Measurements from ENCODE around the gene FOXP1. TPM values are rescaled to one million over a fixed set of nuclear protein-coding genes. Genes with fewer than 3 reads are reported as not detected.

FOXP1 gene
- total and polyA plus RNA-seq, 3 experiments from 2014 or later: 142 to 185 (median 147) TPM

- Mint-ChIP-seq H3K4me1 (peaks cover 66 to 84% (median 82%) of the 10 kb centered on the region in 3 donors), H3K27me3 (no peaks in the 10 kb centered on the region), H3K9me3 (no peaks in the 10 kb centered on the region), H3K27ac (peak overlapping the region in 7 of 8 donors; percentile 6 to 94 (median 61)), H3K4me3 (peak overlapping the region in 2 of 7 donors; percentile 61), H3K36me3 (peaks cover 0 to 14% (median 10%) of the 10 kb centered on the region in 3 donors)
- no peaks in the 10 kb centered on the region for H3K9me3 ChIP-seq (ENCODE audit: low read length)
- peak; percentile 31 to 73 (median 46) for DNase-seq
- H3K36me3 ChIP-seq (ENCODE audit: insufficient read depth, low read length): no peaks in the 10 kb centered on the region
- POLR2A ChIA-PET: interaction anchor here (1.1 kb wide), 1 partner anchor 17 kb away, joined by 4 read pairs; no protein-coding TSS in a partner anchor
- CTCF ChIA-PET: interaction anchor here (0.8 to 3.0 kb wide), 7 partner anchors 9 to 104 kb away, joined by 3 to 15 read pairs (median 5); no protein-coding TSS in a partner anchor
- H3K27me3 ChIP-seq (ENCODE audit: insufficient read depth, low read length, poor library complexity, severe bottlenecking): no peaks in the 10 kb centered on the region
- no peak overlapping the region for H3K4me3 ChIP-seq (ENCODE audit: low read length)
- H3K4me1 ChIP-seq (ENCODE audit: insufficient read depth, low read length): peaks cover 66% of the 10 kb centered on the region
- H3K27ac ChIP-seq (ENCODE audit: low read depth, low read length): no peak overlapping the region
Measured at GRCh38 chr3:71069797-71070196, 513.7 kb downstream of the FOXP1 start.

- H3K4me1 Mint-ChIP-seq: peaks cover 58 to 73% (median 72%) of the 10 kb centered on the region in 3 donors
- peak in 2 of 5 donors; percentile 47 to 53 for DNase-seq
Measured at GRCh38 chr3:71067977-71068654, 515.4 kb downstream of the FOXP1 start.

GRCh38 chr3:71066849-71067261 is 516.7 kb downstream of the FOXP1 start:
- H3K36me3 Mint-ChIP-seq: peaks cover 0 to 6% (median 1%) of the 10 kb centered on the region in 3 donors
- CTCF ChIA-PET: no interaction called here
- Histone ChIP-seq H3K27ac (ENCODE audit: low read depth, low read length) (no peak overlapping the region), H3K4me3 (ENCODE audit: low read length) (peak overlapping the region; percentile 70), H3K27me3 (ENCODE audit: insufficient read depth, low read length, poor library complexity, severe bottlenecking) (no peaks in the 10 kb centered on the region), H3K9me3 (ENCODE audit: low read length) (no peaks in the 10 kb centered on the region), H3K4me1 (ENCODE audit: insufficient read depth, low read length) (peaks cover 78% of the 10 kb centered on the region), H3K36me3 (ENCODE audit: insufficient read depth, low read length) (no peaks in the 10 kb centered on the region)
- H3K4me3 Mint-ChIP-seq: peak overlapping the region in 6 of 7 donors; percentile 90 to 97 (median 94)
- no peaks in the 10 kb centered on the region for H3K27me3 Mint-ChIP-seq
- H3K4me1 Mint-ChIP-seq: peaks cover 58 to 68% (median 61%) of the 10 kb centered on the region in 3 donors
- H3K9me3 Mint-ChIP-seq: no peaks in the 10 kb centered on the region
- peak in 2 of 5 donors; percentile 44 to 52 for DNase-seq
- peak overlapping the region in 7 of 8 donors; percentile 91 to 98 (median 96) for H3K27ac Mint-ChIP-seq
- POLR2A ChIA-PET: no interaction called here

More at GRCh38 chr3:71067977-71068654, 515.4 kb downstream of the FOXP1 start:
- Mint-ChIP-seq H3K36me3 (peaks cover 0 to 7% (median 1%) of the 10 kb centered on the region in 3 donors), H3K9me3 (no peaks in the 10 kb centered on the region), H3K27ac (peak overlapping the region; percentile 24 to 85 (median 67)), H3K27me3 (no peaks in the 10 kb centered on the region), H3K4me3 (peak overlapping the region; percentile 10 to 30 (median 18))
- H3K27me3 ChIP-seq (ENCODE audit: insufficient read depth, low read length, poor library complexity, severe bottlenecking): no peaks in the 10 kb centered on the region
- H3K36me3 ChIP-seq (ENCODE audit: insufficient read depth, low read length): no peaks in the 10 kb centered on the region
- H3K4me1 ChIP-seq (ENCODE audit: insufficient read depth, low read length): peaks cover 70% of the 10 kb centered on the region
- POLR2A ChIA-PET: interaction anchor here (0.7 kb wide), 1 partner anchor 62 kb away, joined by 3 read pairs; no protein-coding TSS in a partner anchor
- H3K9me3 ChIP-seq (ENCODE audit: low read length): no peaks in the 10 kb centered on the region
- H3K4me3 ChIP-seq (ENCODE audit: low read length): no peak overlapping the region
- CTCF ChIA-PET: interaction anchor here (1.0 to 3.0 kb wide), 5 partner anchors 9 to 23 kb away, joined by 3 to 15 read pairs (median 3); no protein-coding TSS in a partner anchor
- H3K27ac ChIP-seq (ENCODE audit: low read depth, low read length): no peak overlapping the region

GRCh38 chr3:71066356-71066755 is 517.2 kb downstream of the FOXP1 start:
- POLR2A ChIA-PET: no interaction called here
- no peaks in the 10 kb centered on the region for H3K27me3 Mint-ChIP-seq
- H3K27ac ChIP-seq (ENCODE audit: low read depth, low read length): no peak overlapping the region
- no peaks in the 10 kb centered on the region for H3K9me3 ChIP-seq (ENCODE audit: low read length)
- H3K4me1 ChIP-seq (ENCODE audit: insufficient read depth, low read length): peaks cover 79% of the 10 kb centered on the region
- peaks cover 58 to 72% (median 62%) of the 10 kb centered on the region in 3 donors for H3K4me1 Mint-ChIP-seq
- peak overlapping the region; percentile 70 for H3K4me3 ChIP-seq (ENCODE audit: low read length)
- DNase-seq: peak in 3 of 5 donors; percentile 29 to 54 (median 52)
- no peaks in the 10 kb centered on the region for H3K36me3 ChIP-seq (ENCODE audit: insufficient read depth, low read length)
- H3K27me3 ChIP-seq (ENCODE audit: insufficient read depth, low read length, poor library complexity, severe bottlenecking): no peaks in the 10 kb centered on the region
- no peaks in the 10 kb centered on the region for H3K9me3 Mint-ChIP-seq
- CTCF ChIA-PET: no interaction called here
- peak overlapping the region in 6 of 7 donors; percentile 90 to 97 (median 94) for H3K4me3 Mint-ChIP-seq
- peaks cover 0 to 6% (median 1%) of the 10 kb centered on the region in 3 donors for H3K36me3 Mint-ChIP-seq
- H3K27ac Mint-ChIP-seq: peak overlapping the region in 7 of 8 donors; percentile 91 to 98 (median 96)

GRCh38 chr3:71065764-71066013 is 517.8 kb downstream of the FOXP1 start:
- H3K4me3 ChIP-seq (ENCODE audit: low read length): peak overlapping the region; percentile 70
- no peaks in the 10 kb centered on the region for H3K27me3 Mint-ChIP-seq
- H3K9me3 ChIP-seq (ENCODE audit: low read length): no peaks in the 10 kb centered on the region
- CTCF ChIA-PET: interaction anchor here (1.2 to 2.6 kb wide), 2 partner anchors 22 to 60 kb away, joined by 4 to 11 read pairs; no protein-coding TSS in a partner anchor
- H3K9me3 Mint-ChIP-seq: no peaks in the 10 kb centered on the region
- H3K27ac ChIP-seq (ENCODE audit: low read depth, low read length): peak overlapping the region; percentile 79
- peak overlapping the region in 7 of 8 donors; percentile 91 to 98 (median 96) for H3K27ac Mint-ChIP-seq
- DNase-seq: no peak
- peaks cover 0 to 4% (median 1%) of the 10 kb centered on the region in 3 donors for H3K36me3 Mint-ChIP-seq
- H3K4me3 Mint-ChIP-seq: peak overlapping the region in 6 of 7 donors; percentile 90 to 97 (median 94)
- no peaks in the 10 kb centered on the region for H3K36me3 ChIP-seq (ENCODE audit: insufficient read depth, low read length)
- POLR2A ChIA-PET: interaction anchor here (1.0 to 2.1 kb wide), 3 partner anchors 18 to 22 kb away, joined by 3 to 6 read pairs (median 5); no protein-coding TSS in a partner anchor
- H3K27me3 ChIP-seq (ENCODE audit: insufficient read depth, low read length, poor library complexity, severe bottlenecking): no peaks in the 10 kb centered on the region
- peaks cover 80% of the 10 kb centered on the region for H3K4me1 ChIP-seq (ENCODE audit: insufficient read depth, low read length)
- peaks cover 51 to 72% (median 62%) of the 10 kb centered on the region in 3 donors for H3K4me1 Mint-ChIP-seq

GRCh38 chr3:71064956-71065763 is 518.4 kb downstream of the FOXP1 start:
- peaks cover 0 to 4% (median 1%) of the 10 kb centered on the region in 3 donors for H3K36me3 Mint-ChIP-seq
- no peaks in the 10 kb centered on the region for H3K9me3 Mint-ChIP-seq
- no peaks in the 10 kb centered on the region for H3K27me3 Mint-ChIP-seq
- Histone ChIP-seq H3K4me3 (ENCODE audit: low read length) (peak overlapping the region; percentile 70), H3K27me3 (ENCODE audit: insufficient read depth, low read length, poor library complexity, severe bottlenecking) (no peaks in the 10 kb centered on the region), H3K27ac (ENCODE audit: low read depth, low read length) (peak overlapping the region; percentile 79), H3K4me1 (ENCODE audit: insufficient read depth, low read length) (peaks cover 80% of the 10 kb centered on the region), H3K9me3 (ENCODE audit: low read length) (no peaks in the 10 kb centered on the region), H3K36me3 (ENCODE audit: insufficient read depth, low read length) (no peaks in the 10 kb centered on the region)
- H3K27ac Mint-ChIP-seq: peak overlapping the region in 7 of 8 donors; percentile 91 to 98 (median 96)
- CTCF ChIA-PET: interaction anchor here (1.2 to 2.6 kb wide), 2 partner anchors 22 to 59 kb away, joined by 4 to 11 read pairs; no protein-coding TSS in a partner anchor
- H3K4me1 Mint-ChIP-seq: peaks cover 46 to 72% (median 64%) of the 10 kb centered on the region in 3 donors
- DNase-seq: peak in 4 of 5 donors; percentile 58 to 76 (median 62)
- H3K4me3 Mint-ChIP-seq: peak overlapping the region in 6 of 7 donors; percentile 90 to 97 (median 94)
- POLR2A ChIA-PET: interaction anchor here (1.0 to 2.1 kb wide), 4 partner anchors 19 to 379 kb away, joined by 3 to 7 read pairs (median 6); no protein-coding TSS in a partner anchor

GRCh38 chr3:71064291-71064955 is 519.1 kb downstream of the FOXP1 start:
- peak; percentile 47 to 85 (median 77) for DNase-seq
- Histone ChIP-seq H3K9me3 (ENCODE audit: low read length) (no peaks in the 10 kb centered on the region), H3K36me3 (ENCODE audit: insufficient read depth, low read length) (no peaks in the 10 kb centered on the region), H3K4me3 (ENCODE audit: low read length) (peak overlapping the region; percentile 95), H3K4me1 (ENCODE audit: insufficient read depth, low read length) (peaks cover 79% of the 10 kb centered on the region), H3K27me3 (ENCODE audit: insufficient read depth, low read length, poor library complexity, severe bottlenecking) (no peaks in the 10 kb centered on the region), H3K27ac (ENCODE audit: low read depth, low read length) (peak overlapping the region; percentile 82)
- Mint-ChIP-seq H3K4me1 (peaks cover 38 to 72% (median 63%) of the 10 kb centered on the region in 3 donors), H3K27me3 (no peaks in the 10 kb centered on the region), H3K9me3 (no peaks in the 10 kb centered on the region), H3K4me3 (no peak overlapping the region), H3K27ac (no peak overlapping the region), H3K36me3 (peaks cover 0 to 4% (median 0%) of the 10 kb centered on the region in 3 donors)
- ChIA-PET CTCF (interaction anchor here (0.9 to 2.6 kb wide), 2 partner anchors 23 to 27 kb away, joined by 4 to 11 read pairs; no protein-coding TSS in a partner anchor), POLR2A (interaction anchor here (0.5 to 2.1 kb wide), 10 partner anchors 13 to 638 kb away, joined by 3 to 7 read pairs (median 4); no protein-coding TSS in a partner anchor)

All from CD8-positive, alpha-beta memory T cell (primary cell).